HepG2 (cell line): Measurements from ENCODE around the gene PPIL3. TPM values are rescaled to one million over a fixed set of nuclear protein-coding genes. Genes with fewer than 3 reads are reported as not detected.

Source experiments
- ARNT2 ChIP-seq: sonication (generic); formaldehyde crosslinking; IDR thresholded peaks from 2 replicates; pipeline ENCODE4 v1.8.0; 2022; ENCODE audit warnings: mild to moderate bottlenecking, low read depth, missing genetic modification reagents, moderate library complexity
- ASH2L ChIP-seq: fragments of 300-600, 200-600 bp; sonication (generic); IDR thresholded peaks from 2 replicates; pipeline ENCODE4 v1.7.0; 2017; ENCODE audit warnings: low read depth, mild to moderate bottlenecking, moderate library complexity, mixed read lengths, low read length; ENCODE audit not compliant: insufficient read length
- DR1 ChIP-seq: sonication (generic); formaldehyde crosslinking; IDR thresholded peaks from 2 replicates; pipeline ENCODE4 v1.8.0; 2021; ENCODE audit warnings: mild to moderate bottlenecking, missing genetic modification reagents, inconsistent platforms
- STAG1 ChIP-seq: sonication (generic); formaldehyde crosslinking; IDR thresholded peaks from 2 replicates; pipeline ENCODE4 v1.4.0; 2020; ENCODE audit warnings: missing genetic modification reagents
- ZNF136 ChIP-seq: sonication (generic); formaldehyde crosslinking; IDR thresholded peaks from 2 replicates; pipeline ENCODE4 v1.8.1; 2022; ENCODE audit warnings: low read depth, mild to moderate bottlenecking, moderate library complexity, missing genetic modification reagents
- ZNF326 ChIP-seq: sonication (generic); formaldehyde crosslinking; IDR thresholded peaks from 2 replicates; pipeline ENCODE4 v1.4.0; 2020; ENCODE audit warnings: missing genetic modification reagents, borderline replicate concordance
- ZNF816 ChIP-seq: sonication (generic); formaldehyde crosslinking; IDR thresholded peaks from 2 replicates; pipeline ENCODE4 v1.8.0; 2022; ENCODE audit warnings: missing genetic modification reagents, mild to moderate bottlenecking, borderline replicate concordance
- ZSCAN21 ChIP-seq: sonication (generic); formaldehyde crosslinking; IDR thresholded peaks from 2 replicates; pipeline ENCODE4 v1.8.0; 2022; ENCODE audit warnings: mild to moderate bottlenecking, missing genetic modification reagents, moderate library complexity, borderline replicate concordance
- polyA plus RNA-seq, 8 experiments: library from polyadenylated mRNA; depleted of rRNA in 3 of 8; stranded (reverse) in 7 of 8; unstranded in 1 of 8; fragments of >200 nt; fragmentation: Illumina TruSeq in 4 of 8; extraction: Trizol in 4 of 8; gene quantifications; 2 replicates each; pipeline versions ENCODE4 v1.2.1 to v1.2.3, GENCODE V29; 2011 to 2016; ENCODE audit warnings: low read depth in 4 of 8, missing spikeins in 1 of 8, mixed read lengths in 1 of 8; ENCODE audit not compliant: insufficient read depth in 1 of 8
- total RNA-seq, 5 experiments: library from RNA; depleted of rRNA; stranded (reverse); fragments of >200 nt; fragmentation: Illumina TruSeq; extraction: Trizol; gene quantifications; 2 replicates each; pipeline ENCODE4 v1.2.3, GENCODE V29; 2016; ENCODE audit warnings: low read depth in 1 of 5
- TF ChIP-seq, protein P1 (sequence below): sonication (generic); formaldehyde crosslinking; IDR thresholded peaks from 2 replicates; pipeline ENCODE4 v1.4.0; 2020; ENCODE audit warnings: missing genetic modification reagents, borderline replicate concordance
- TF ChIP-seq, protein P2 (sequence below): sonication (generic); formaldehyde crosslinking; IDR thresholded peaks from 2 replicates; pipeline ENCODE4 v1.4.0; 2020; ENCODE audit warnings: missing genetic modification reagents, low read depth, mild to moderate bottlenecking, borderline replicate concordance
- TF ChIP-seq, protein P3 (sequence below): sonication (generic); formaldehyde crosslinking; IDR thresholded peaks from 2 replicates; pipeline ENCODE4 v1.4.0; 2020; ENCODE audit warnings: missing genetic modification reagents
- TF ChIP-seq, protein P4 (sequence below): sonication (generic); formaldehyde crosslinking; IDR thresholded peaks from 2 replicates; pipeline ENCODE4 v1.4.0; 2020; ENCODE audit warnings: missing genetic modification reagents, borderline replicate concordance
- TF ChIP-seq, protein P5 (sequence below): sonication (generic); formaldehyde crosslinking; IDR thresholded peaks from 2 replicates; pipeline ENCODE4 v1.4.0; 2020; ENCODE audit warnings: missing genetic modification reagents

PPIL3 gene
- total and polyA plus RNA-seq, 2 of the 13 experiments (the other 11 are each of a cell fraction or from before 2014, with no cell fraction given) = 98.7 to 107 TPM

DNA sequence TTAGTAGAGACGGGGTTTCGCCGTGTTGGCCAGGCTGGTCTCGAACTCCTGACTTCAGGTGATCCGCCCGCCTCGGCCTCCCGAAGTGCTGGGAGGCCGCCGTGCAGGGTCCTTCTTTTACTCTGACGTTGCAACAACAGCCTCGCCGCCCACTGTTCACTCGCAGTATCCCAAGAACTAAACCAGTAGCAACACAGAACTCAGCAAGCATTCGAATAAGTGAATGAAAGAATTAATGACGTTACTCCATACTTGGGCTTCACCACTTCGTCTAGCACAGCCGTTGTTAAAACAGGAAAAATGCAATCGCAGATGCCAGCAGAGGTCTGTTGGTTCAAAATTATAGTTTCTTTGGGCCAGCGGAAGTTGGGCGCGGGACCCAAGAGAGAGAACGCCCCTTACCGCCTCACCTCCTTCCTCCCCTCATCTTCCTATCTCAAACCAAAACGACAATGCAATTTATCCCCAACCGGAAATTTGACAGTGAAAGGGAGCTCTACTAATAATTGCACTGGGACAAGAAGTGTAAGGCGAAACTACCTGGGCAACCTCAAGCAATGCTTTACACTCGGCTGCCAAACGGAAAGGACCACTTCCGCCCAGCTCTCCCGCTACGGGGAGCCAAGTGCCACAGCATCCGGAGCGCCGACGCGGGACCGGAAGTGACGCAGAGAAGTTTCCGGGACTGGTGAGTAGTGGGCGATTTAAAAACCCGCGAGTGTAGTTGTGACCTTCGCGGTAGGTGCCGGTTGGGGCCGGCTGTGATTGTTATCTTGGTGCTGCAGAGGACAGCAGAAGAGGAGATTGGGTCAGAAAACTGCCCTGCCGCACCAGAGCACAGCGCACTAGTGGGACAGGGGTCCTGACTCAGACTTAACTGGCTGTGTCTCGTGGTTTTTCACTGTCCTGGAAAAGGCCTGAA, at the start of gene PPIL3, which contains the start of gene NIF3L1 (continued):
- peak; percentile 87 for TF ChIP-seq ARNT2
- TF ChIP-seq, protein P1, sequence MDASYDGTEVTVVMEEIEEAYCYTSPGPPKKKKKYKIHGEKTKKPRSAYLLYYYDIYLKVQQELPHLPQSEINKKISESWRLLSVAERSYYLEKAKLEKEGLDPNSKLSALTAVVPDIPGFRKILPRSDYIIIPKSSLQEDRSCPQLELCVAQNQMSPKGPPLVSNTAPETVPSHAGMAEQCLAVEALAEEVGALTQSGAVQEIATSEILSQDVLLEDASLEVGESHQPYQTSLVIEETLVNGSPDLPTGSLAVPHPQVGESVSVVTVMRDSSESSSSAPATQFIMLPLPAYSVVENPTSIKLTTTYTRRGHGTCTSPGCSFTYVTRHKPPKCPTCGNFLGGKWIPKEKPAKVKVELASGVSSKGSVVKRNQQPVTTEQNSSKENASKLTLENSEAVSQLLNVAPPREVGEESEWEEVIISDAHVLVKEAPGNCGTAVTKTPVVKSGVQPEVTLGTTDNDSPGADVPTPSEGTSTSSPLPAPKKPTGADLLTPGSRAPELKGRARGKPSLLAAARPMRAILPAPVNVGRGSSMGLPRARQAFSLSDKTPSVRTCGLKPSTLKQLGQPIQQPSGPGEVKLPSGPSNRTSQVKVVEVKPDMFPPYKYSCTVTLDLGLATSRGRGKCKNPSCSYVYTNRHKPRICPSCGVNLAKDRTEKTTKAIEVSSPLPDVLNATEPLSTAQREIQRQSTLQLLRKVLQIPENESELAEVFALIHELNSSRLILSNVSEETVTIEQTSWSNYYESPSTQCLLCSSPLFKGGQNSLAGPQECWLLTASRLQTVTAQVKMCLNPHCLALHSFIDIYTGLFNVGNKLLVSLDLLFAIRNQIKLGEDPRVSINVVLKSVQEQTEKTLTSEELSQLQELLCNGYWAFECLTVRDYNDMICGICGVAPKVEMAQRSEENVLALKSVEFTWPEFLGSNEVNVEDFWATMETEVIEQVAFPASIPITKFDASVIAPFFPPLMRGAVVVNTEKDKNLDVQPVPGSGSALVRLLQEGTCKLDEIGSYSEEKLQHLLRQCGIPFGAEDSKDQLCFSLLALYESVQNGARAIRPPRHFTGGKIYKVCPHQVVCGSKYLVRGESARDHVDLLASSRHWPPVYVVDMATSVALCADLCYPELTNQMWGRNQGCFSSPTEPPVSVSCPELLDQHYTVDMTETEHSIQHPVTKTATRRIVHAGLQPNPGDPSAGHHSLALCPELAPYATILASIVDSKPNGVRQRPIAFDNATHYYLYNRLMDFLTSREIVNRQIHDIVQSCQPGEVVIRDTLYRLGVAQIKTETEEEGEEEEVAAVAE = peak; percentile 94
- TF ChIP-seq ZNF136 (CRISPR knock-in tag) = 0 out of 2 replicates have a peak, but pooled peaks have one; percentile 19
- TF ChIP-seq ASH2L = peak; percentile 98
- peak; percentile 72; the same call in 1 of the 2 replicates for TF ChIP-seq DR1 (CRISPR knock-in tag)
- no peak for TF ChIP-seq ZNF816
- TF ChIP-seq, protein P2, sequence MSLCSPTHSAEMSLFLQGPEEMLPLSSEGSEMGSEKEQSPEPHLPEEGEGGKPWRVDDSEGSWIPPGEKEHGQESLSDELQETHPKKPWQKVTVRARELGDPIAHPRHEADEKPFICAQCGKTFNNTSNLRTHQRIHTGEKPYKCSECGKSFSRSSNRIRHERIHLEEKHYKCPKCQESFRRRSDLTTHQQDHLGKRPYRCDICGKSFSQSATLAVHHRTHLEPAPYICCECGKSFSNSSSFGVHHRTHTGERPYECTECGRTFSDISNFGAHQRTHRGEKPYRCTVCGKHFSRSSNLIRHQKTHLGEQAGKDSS (CRISPR knock-in tag) = no peak
- TF ChIP-seq, protein P3, sequence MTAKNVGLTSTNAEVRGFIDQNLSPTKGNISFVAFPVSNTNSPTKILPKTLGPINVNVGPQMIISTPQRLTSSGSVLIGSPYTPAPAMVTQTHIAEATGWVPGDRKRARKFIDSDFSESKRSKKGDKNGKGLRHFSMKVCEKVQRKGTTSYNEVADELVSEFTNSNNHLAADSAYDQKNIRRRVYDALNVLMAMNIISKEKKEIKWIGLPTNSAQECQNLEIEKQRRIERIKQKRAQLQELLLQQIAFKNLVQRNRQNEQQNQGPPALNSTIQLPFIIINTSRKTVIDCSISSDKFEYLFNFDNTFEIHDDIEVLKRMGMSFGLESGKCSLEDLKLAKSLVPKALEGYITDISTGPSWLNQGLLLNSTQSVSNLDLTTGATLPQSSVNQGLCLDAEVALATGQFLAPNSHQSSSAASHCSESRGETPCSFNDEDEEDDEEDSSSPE = peak; percentile 98
- TF ChIP-seq, protein P4, sequence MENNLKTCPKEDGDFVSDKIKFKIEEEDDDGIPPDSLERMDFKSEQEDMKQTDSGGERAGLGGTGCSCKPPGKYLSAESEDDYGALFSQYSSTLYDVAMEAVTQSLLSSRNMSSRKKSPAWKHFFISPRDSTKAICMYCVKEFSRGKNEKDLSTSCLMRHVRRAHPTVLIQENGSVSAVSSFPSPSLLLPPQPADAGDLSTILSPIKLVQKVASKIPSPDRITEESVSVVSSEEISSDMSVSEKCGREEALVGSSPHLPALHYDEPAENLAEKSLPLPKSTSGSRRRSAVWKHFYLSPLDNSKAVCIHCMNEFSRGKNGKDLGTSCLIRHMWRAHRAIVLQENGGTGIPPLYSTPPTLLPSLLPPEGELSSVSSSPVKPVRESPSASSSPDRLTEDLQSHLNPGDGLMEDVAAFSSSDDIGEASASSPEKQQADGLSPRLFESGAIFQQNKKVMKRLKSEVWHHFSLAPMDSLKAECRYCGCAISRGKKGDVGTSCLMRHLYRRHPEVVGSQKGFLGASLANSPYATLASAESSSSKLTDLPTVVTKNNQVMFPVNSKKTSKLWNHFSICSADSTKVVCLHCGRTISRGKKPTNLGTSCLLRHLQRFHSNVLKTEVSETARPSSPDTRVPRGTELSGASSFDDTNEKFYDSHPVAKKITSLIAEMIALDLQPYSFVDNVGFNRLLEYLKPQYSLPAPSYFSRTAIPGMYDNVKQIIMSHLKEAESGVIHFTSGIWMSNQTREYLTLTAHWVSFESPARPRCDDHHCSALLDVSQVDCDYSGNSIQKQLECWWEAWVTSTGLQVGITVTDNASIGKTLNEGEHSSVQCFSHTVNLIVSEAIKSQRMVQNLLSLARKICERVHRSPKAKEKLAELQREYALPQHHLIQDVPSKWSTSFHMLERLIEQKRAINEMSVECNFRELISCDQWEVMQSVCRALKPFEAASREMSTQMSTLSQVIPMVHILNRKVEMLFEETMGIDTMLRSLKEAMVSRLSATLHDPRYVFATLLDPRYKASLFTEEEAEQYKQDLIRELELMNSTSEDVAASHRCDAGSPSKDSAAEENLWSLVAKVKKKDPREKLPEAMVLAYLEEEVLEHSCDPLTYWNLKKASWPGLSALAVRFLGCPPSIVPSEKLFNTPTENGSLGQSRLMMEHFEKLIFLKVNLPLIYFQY (CRISPR knock-in tag) = peak; percentile 69; the same call in 1 of the 2 replicates
- peak; percentile 87 for TF ChIP-seq ZSCAN21 (CRISPR knock-in tag)
- TF ChIP-seq ZNF326 (CRISPR knock-in tag) = no peak
- TF ChIP-seq, protein P5, sequence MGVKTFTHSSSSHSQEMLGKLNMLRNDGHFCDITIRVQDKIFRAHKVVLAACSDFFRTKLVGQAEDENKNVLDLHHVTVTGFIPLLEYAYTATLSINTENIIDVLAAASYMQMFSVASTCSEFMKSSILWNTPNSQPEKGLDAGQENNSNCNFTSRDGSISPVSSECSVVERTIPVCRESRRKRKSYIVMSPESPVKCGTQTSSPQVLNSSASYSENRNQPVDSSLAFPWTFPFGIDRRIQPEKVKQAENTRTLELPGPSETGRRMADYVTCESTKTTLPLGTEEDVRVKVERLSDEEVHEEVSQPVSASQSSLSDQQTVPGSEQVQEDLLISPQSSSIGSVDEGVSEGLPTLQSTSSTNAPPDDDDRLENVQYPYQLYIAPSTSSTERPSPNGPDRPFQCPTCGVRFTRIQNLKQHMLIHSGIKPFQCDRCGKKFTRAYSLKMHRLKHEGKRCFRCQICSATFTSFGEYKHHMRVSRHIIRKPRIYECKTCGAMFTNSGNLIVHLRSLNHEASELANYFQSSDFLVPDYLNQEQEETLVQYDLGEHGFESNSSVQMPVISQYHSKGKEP (CRISPR knock-in tag) = 0 out of 2 replicates have a peak, but pooled peaks have one; percentile 70
- TF ChIP-seq STAG1 (CRISPR knock-in tag) = no peak
